Amygdala (tissue), 56 donors: ENCODE results near the gene SLIT1.
"Not testable (repeated sequence)": the region's sequence is repeated elsewhere in the genome, so short reads cannot be mapped to it uniquely, and the experiment has no call there.

ENCODE experiments used
- DNase-seq, 56 donors: peaks; one replicate each; lab custom pipeline; 2025; lab: John Stamatoyannopoulos, UW

The SLIT1 gene

GRCh38 chr10:97050956-97051496 is 134.7 kb downstream of the SLIT1 start:
- no peak for DNase-seq

GRCh38 chr10:97050205-97050745 is 135.5 kb downstream of the SLIT1 start:
- DNase-seq = no peak

GRCh38 chr10:97049670-97050069 is 136.1 kb downstream of the SLIT1 start:
- DNase-seq = no peak

- DNase-seq = no peak
These were observed 136.9 kb downstream of the SLIT1 start for GRCh38 chr10:97048649-97049427.

- no peak for DNase-seq
These were observed 138.0 kb downstream of the SLIT1 start for GRCh38 chr10:97047788-97048187.

- DNase-seq = no peak
These were observed 138.5 kb downstream of the SLIT1 start for GRCh38 chr10:97047083-97047736.

GRCh38 chr10:97046456-97047082 is 139.2 kb downstream of the SLIT1 start:
- DNase-seq = no peak

- no peak for DNase-seq
These were observed 142.2 kb downstream of the SLIT1 start for GRCh38 chr10:97043563-97043855.

GRCh38 chr10:97042716-97043562 is 142.8 kb downstream of the SLIT1 start:
- peak in 1 of 56 donors; percentile 24 for DNase-seq

GRCh38 chr10:97042081-97042480 is 143.7 kb downstream of the SLIT1 start:
- DNase-seq = no peak

- no peak for DNase-seq
These were observed 145.1 kb downstream of the SLIT1 start for GRCh38 chr10:97040706-97041105.

GRCh38 chr10:97040248-97040584 is 145.5 kb downstream of the SLIT1 start:
- DNase-seq = no peak

- no peak for DNase-seq
These were observed 146.1 kb downstream of the SLIT1 start for GRCh38 chr10:97039538-97040247.

GRCh38 chr10:97038688-97039087 is 147.1 kb downstream of the SLIT1 start:
- DNase-seq = no peak

- DNase-seq = peak in 53 of 56 donors; percentile 13 to 86 (median 53)
These were observed 148.1 kb downstream of the SLIT1 start for GRCh38 chr10:97037365-97038361.

GRCh38 chr10:97034958-97035769 is 150.6 kb downstream of the SLIT1 start:
- no peak for DNase-seq

- DNase-seq = no peak
These were observed 151.5 kb downstream of the SLIT1 start for GRCh38 chr10:97034301-97034700.

- not testable (repeated sequence) for DNase-seq
These were observed 151.9 kb downstream of the SLIT1 start for GRCh38 chr10:97033841-97034240.
